GM12878 (cell line): Measurements from ENCODE around the gene GHDC. TPM values are rescaled to one million over a fixed set of nuclear protein-coding genes. Genes with fewer than 3 reads are reported as not detected.

Experiments used
- ATAC-seq: fragments of 200-7000 bp; cut with Tn5 transposase; 3 replicates; pipeline ENCODE4 v1.9.1; 2020; ENCODE audit warnings: mild to moderate bottlenecking, moderate library complexity
- BruUV-seq: library from RNA; stranded (reverse); fragments of 400-500 nt; replicated peaks from 2 replicates; lab custom pipeline; 2021; lab: Mats Ljungman, UMichigan
- CTCF ChIA-PET: fragments of 300-600 bp; sonication (Branson Sonifier 250); formaldehyde crosslinking; extraction: SDS; loops from one replicate; lab custom pipeline; 2021; ENCODE audit warnings: inconsistent platforms; lab: Yijun Ruan, JAX
- POLR2A ChIA-PET: fragments of 350-600 bp; formaldehyde crosslinking; extraction: SDS; loops from one replicate; lab custom pipeline; 2021; ENCODE audit warnings: inconsistent platforms; lab: Charles Lee
- RAD21 ChIA-PET: fragments of 300-600 bp; sonication (Branson Sonifier 250); formaldehyde crosslinking; loops from one replicate; lab custom pipeline; 2023; ENCODE audit warnings: antibody characterized with exemption; ENCODE audit not compliant: unreplicated experiment; lab: Charles Lee
- SMC1A ChIA-PET: fragments of 300-600 bp; sonication (Branson Sonifier 250); formaldehyde crosslinking; loops from one replicate; lab custom pipeline; 2023; ENCODE audit not compliant: unreplicated experiment, uncharacterized antibody; lab: Charles Lee
- DNase-seq: peaks from one replicate; pipeline ENCODE4 v3.0.0-alpha.2; 2011; ENCODE audit warnings: low read depth, low spot score
- FAIRE-seq: peaks from 3 replicates; lab custom pipeline; 2011; peaks lifted over from hg19 to GRCh38; lab: Jason Lieb, UNC
- H2AFZ ChIP-seq: 2 replicates; pipeline ENCODE4 v1.6.0; 2011; ENCODE audit warnings: low read depth, low read length, control low read depth; ENCODE audit not compliant: control insufficient read depth
- H3K27ac ChIP-seq: 2 replicates; pipeline ENCODE4 v1.5.1; 2011; ENCODE audit warnings: control low read depth; ENCODE audit not compliant: control insufficient read depth, insufficient read depth
- H3K27me3 ChIP-seq, 2 experiments: replicated peaks in 1 of 2; 2 replicates each; pipeline versions ENCODE4 v1.6.0 to v1.6.1; 2011; ENCODE audit warnings: low read length in 1 of 2; ENCODE audit not compliant: control insufficient read depth in 2 of 2, insufficient read depth in 2 of 2
- H3K36me3 ChIP-seq, 2 experiments: 2 replicates each; pipeline ENCODE4 v1.5.1; 2011; ENCODE audit warnings: low read length in 1 of 2; ENCODE audit not compliant: control insufficient read depth in 2 of 2, insufficient read depth in 2 of 2
- H3K4me1 ChIP-seq: 2 replicates; pipeline ENCODE4 v1.6.1; 2011; ENCODE audit warnings: mild to moderate bottlenecking, low read length, moderate library complexity, mixed read lengths; ENCODE audit not compliant: control insufficient read depth, insufficient read depth
- H3K4me2 ChIP-seq: 2 replicates; pipeline ENCODE4 v1.6.0; 2011; ENCODE audit warnings: control low read depth; ENCODE audit not compliant: control insufficient read depth, insufficient read depth
- H3K4me3 ChIP-seq: fragments of 200-600 bp; sonication (generic); 2 replicates; pipeline ENCODE4 v1.5.1; 2016
- H3K79me2 ChIP-seq: 2 replicates; pipeline ENCODE4 v1.6.0; 2011; ENCODE audit warnings: low read length; ENCODE audit not compliant: control insufficient read depth, insufficient read depth
- H3K9ac ChIP-seq: 2 replicates; pipeline ENCODE4 v1.8.0; 2011; ENCODE audit warnings: low read length, control low read depth, mixed read lengths; ENCODE audit not compliant: control insufficient read depth, insufficient read depth
- H3K9me3 ChIP-seq: replicated peaks from 3 replicates; pipeline ENCODE4 v1.5.1; 2011; ENCODE audit warnings: mild to moderate bottlenecking, low read length; ENCODE audit not compliant: control insufficient read depth, insufficient read depth
- H4K20me1 ChIP-seq: 2 replicates; pipeline ENCODE4 v1.6.0; 2011; ENCODE audit not compliant: control insufficient read depth, insufficient read depth
- EED ChIP-seq: sonication (generic); IDR thresholded peaks from 2 replicates; pipeline ENCODE4 v1.6.1; 2016; ENCODE audit warnings: antibody characterized with exemption, low read depth
- EZH2 ChIP-seq: IDR thresholded peaks from 2 replicates; pipeline ENCODE4 v1.6.1; 2012; ENCODE audit warnings: low read depth, mild to moderate bottlenecking, control low read depth, inconsistent platforms, low read length, borderline replicate concordance; ENCODE audit not compliant: control insufficient read depth
- FOS ChIP-seq: IDR thresholded peaks from 3 replicates; pipeline ENCODE4 v1.6.1; 2011; ENCODE audit warnings: borderline replicate concordance; ENCODE audit not compliant: insufficient read length; ENCODE audit errors: extremely low read depth
- FOXK2 ChIP-seq: fragments of 450-650 bp; IDR thresholded peaks from 2 replicates; pipeline ENCODE4 v1.6.1; 2017; ENCODE audit warnings: mild to moderate bottlenecking, moderate library complexity
- GABPA ChIP-seq: IDR thresholded peaks from 2 replicates; pipeline ENCODE4 v1.6.1; 2014; ENCODE audit warnings: antibody characterized with exemption, low read depth, mild to moderate bottlenecking, inconsistent platforms
- HCFC1 ChIP-seq: fragments of 150-350 bp; IDR thresholded peaks from 2 replicates; pipeline ENCODE4 v1.6.1; 2014; ENCODE audit warnings: low read length
- KAT2A ChIP-seq: conservative IDR thresholded peaks from 2 replicates; pipeline ENCODE4 v1.6.1; 2011; ENCODE audit warnings: low read depth, low read length; ENCODE audit not compliant: control insufficient read depth
- NKRF ChIP-seq: fragments of 450-650 bp; conservative IDR thresholded peaks from 2 replicates; pipeline ENCODE4 v1.6.1; 2017; ENCODE audit warnings: mild to moderate bottlenecking, moderate library complexity
- NRF1 ChIP-seq: conservative IDR thresholded peaks from 2 replicates; pipeline ENCODE4 v1.6.1; 2011; ENCODE audit warnings: mild to moderate bottlenecking, low read depth, low read length, improper control_type of control experiment
- SIX5 ChIP-seq: IDR thresholded peaks from 2 replicates; pipeline ENCODE4 v1.6.1; 2011; ENCODE audit warnings: mild to moderate bottlenecking, low read depth, low read length, moderate library complexity; ENCODE audit not compliant: severe bottlenecking
- SUPT20H ChIP-seq: IDR thresholded peaks from 2 replicates; pipeline ENCODE4 v1.6.1; 2011; ENCODE audit warnings: low read depth, mild to moderate bottlenecking, low read length, moderate library complexity, borderline replicate concordance; ENCODE audit not compliant: control insufficient read depth
- TARDBP ChIP-seq: IDR thresholded peaks from 2 replicates; pipeline ENCODE4 v1.6.1; 2016; ENCODE audit warnings: borderline replicate concordance
- ZBED1 ChIP-seq: IDR thresholded peaks from 2 replicates; pipeline ENCODE4 v1.6.1; 2016; ENCODE audit warnings: borderline replicate concordance
- WGBS: methylation state at CpG from one replicate; pipeline ENCODE4 v1.1.6; 2016; ENCODE audit warnings: low lambda C conversion rate; ENCODE audit not compliant: insufficient replicate concordance, insufficient coverage; ENCODE audit errors: missing lambda C conversion rate; 5-methylcytosine and 5-hydroxymethylcytosine counted together
- in situ Hi-C: fragments of 300-500 bp; cut with MboI; formaldehyde crosslinking; loops from 9 replicates; pipeline ENCODE4 v1.14.3; 2018; ENCODE audit warnings: mixed read lengths
- intact Hi-C: fragments of 100-400 bp; cut with micrococcal nuclease; formaldehyde crosslinking; loops from one replicate; pipeline ENCODE4 v1.14.2; 2022; ENCODE audit not compliant: unreplicated experiment
- polyA plus RNA-seq, 11 experiments: library from polyadenylated mRNA; depleted of rRNA in 4 of 11; unstranded in 6 of 11; stranded (reverse) in 5 of 11; fragments of >200 nt; fragmentation: Nextera tagmentation in 4 of 11; fragmentation: Illumina TruSeq in 1 of 11; extraction: Ambion mirVana in 4 of 11; extraction: Trizol in 1 of 11; gene quantifications; 1 replicate in 1 of 11; 2 replicates in 10 of 11; pipeline versions ENCODE4 v1.2.1 to v1.2.3, GENCODE V29; 2011 to 2016; ENCODE audit warnings: inconsistent platforms in 2 of 11, missing spikeins in 2 of 11, low read depth in 1 of 11
- total RNA-seq, 4 experiments: library from RNA; depleted of rRNA in 3 of 4; stranded (reverse); fragments of >200 nt in 3 of 4; fragmentation: Illumina TruSeq in 1 of 4; extraction: Trizol in 1 of 4; gene quantifications; 2 replicates each; pipeline versions ENCODE4 v1.2.1 to v1.2.3, GENCODE V29; 2013 to 2021
- TF ChIP-seq, protein P1 (sequence below): fragments of 450-650 bp; IDR thresholded peaks from 2 replicates; pipeline ENCODE4 v1.6.1; 2016; ENCODE audit warnings: mild to moderate bottlenecking, moderate library complexity, borderline replicate concordance

Gene GHDC
- total and polyA plus RNA-seq, 10 of the 15 experiments (the other 5 are each of a cell fraction or from before 2014, with no cell fraction given), result 0.72 to 20.6 (median 12.9) TPM

- no peak for DNase-seq
- H3K4me3 ChIP-seq, result no peak overlapping the region
- BruUV-seq, result no TSS peak
- H3K9me3 ChIP-seq, result no peaks in the 10 kb centered on the region
- H3K4me2 ChIP-seq, result no peak overlapping the region
- H3K79me2 ChIP-seq, result peaks cover 18% of the 10 kb centered on the region
- POLR2A ChIA-PET, result interaction anchor here (0.7 to 1.1 kb wide), 3 partner anchors 27 to 70 kb away, joined by 3 to 7 read pairs (median 3); no protein-coding TSS in a partner anchor
- in situ Hi-C loops, result no loop called here
- H3K4me1 ChIP-seq, result peaks cover 3% of the 10 kb centered on the region; the same call in 1 of the 2 replicates
- CTCF ChIA-PET, result no interaction called here
- no peak overlapping the region for H3K9ac ChIP-seq
- 78% methylated on average over 5 of the region's 5 CpGs for WGBS
- H3K27ac ChIP-seq, result no peak overlapping the region
- no peaks in the 10 kb centered on the region for H3K36me3 ChIP-seq
- FAIRE-seq, result no peak
- SMC1A ChIA-PET, result interaction anchor here (0.6 to 1.4 kb wide), 2 partner anchors 12 to 21 kb away, joined by 3 to 4 read pairs; no protein-coding TSS in a partner anchor
- intact Hi-C loops, result no loop called here
- no peak for ATAC-seq
- H4K20me1 ChIP-seq, result no peaks in the 10 kb centered on the region
- H2AFZ ChIP-seq, result no peak overlapping the region
- no peaks in the 10 kb centered on the region for H3K27me3 ChIP-seq
- RAD21 ChIA-PET, result no interaction called here
- TF ChIP-seq ZBED1 (no peak), KAT2A (no peak), NRF1 (no peak), GABPA (no peak), HCFC1 (no peak), EED (no peak), EZH2 (no peak), TARDBP (no peak), FOS (no peak), SIX5 (no peak), FOXK2 (no peak), SUPT20H (no peak), NKRF (no peak)
- TF ChIP-seq, protein P1, sequence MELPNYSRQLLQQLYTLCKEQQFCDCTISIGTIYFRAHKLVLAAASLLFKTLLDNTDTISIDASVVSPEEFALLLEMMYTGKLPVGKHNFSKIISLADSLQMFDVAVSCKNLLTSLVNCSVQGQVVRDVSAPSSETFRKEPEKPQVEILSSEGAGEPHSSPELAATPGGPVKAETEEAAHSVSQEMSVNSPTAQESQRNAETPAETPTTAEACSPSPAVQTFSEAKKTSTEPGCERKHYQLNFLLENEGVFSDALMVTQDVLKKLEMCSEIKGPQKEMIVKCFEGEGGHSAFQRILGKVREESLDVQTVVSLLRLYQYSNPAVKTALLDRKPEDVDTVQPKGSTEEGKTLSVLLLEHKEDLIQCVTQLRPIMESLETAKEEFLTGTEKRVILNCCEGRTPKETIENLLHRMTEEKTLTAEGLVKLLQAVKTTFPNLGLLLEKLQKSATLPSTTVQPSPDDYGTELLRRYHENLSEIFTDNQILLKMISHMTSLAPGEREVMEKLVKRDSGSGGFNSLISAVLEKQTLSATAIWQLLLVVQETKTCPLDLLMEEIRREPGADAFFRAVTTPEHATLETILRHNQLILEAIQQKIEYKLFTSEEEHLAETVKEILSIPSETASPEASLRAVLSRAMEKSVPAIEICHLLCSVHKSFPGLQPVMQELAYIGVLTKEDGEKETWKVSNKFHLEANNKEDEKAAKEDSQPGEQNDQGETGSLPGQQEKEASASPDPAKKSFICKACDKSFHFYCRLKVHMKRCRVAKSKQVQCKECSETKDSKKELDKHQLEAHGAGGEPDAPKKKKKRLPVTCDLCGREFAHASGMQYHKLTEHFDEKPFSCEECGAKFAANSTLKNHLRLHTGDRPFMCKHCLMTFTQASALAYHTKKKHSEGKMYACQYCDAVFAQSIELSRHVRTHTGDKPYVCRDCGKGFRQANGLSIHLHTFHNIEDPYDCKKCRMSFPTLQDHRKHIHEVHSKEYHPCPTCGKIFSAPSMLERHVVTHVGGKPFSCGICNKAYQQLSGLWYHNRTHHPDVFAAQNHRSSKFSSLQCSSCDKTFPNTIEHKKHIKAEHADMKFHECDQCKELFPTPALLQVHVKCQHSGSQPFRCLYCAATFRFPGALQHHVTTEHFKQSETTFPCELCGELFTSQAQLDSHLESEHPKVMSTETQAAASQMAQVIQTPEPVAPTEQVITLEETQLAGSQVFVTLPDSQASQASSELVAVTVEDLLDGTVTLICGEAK, result no peak
Observed at GRCh38 chr17:42243493-42243982, 49.2 kb upstream of the GHDC start.
